ENCODE results near the gene CTSO.

CTSO gene

DNA sequence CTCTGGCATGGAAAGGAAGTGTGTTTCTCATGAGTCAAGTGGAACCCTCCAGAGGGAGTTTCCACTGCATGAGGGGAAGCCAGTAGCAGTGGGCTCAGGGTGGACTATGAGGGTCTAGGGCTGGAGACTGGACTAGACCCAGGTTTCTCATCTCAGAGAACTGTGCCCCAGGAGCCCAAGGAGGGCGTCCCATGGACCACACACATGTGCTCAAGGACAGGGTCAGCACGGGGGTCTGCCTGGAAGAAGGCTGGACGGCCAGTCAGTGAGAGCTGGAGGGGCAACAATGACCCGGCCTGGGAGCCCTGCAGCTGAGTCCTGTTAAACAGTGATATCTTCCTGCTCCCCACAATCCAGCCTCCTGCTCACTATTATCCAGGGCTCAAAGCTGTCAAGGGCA lies 5.8 kb upstream of the CTSO start:
- TF ChIP-seq, protein P1, sequence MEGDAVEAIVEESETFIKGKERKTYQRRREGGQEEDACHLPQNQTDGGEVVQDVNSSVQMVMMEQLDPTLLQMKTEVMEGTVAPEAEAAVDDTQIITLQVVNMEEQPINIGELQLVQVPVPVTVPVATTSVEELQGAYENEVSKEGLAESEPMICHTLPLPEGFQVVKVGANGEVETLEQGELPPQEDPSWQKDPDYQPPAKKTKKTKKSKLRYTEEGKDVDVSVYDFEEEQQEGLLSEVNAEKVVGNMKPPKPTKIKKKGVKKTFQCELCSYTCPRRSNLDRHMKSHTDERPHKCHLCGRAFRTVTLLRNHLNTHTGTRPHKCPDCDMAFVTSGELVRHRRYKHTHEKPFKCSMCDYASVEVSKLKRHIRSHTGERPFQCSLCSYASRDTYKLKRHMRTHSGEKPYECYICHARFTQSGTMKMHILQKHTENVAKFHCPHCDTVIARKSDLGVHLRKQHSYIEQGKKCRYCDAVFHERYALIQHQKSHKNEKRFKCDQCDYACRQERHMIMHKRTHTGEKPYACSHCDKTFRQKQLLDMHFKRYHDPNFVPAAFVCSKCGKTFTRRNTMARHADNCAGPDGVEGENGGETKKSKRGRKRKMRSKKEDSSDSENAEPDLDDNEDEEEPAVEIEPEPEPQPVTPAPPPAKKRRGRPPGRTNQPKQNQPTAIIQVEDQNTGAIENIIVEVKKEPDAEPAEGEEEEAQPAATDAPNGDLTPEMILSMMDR (IDR thresholded peaks at IDR 0.05; ENCODE audit: insufficient read depth, low read depth, low read length, missing control alignments) = no peak

DNA sequence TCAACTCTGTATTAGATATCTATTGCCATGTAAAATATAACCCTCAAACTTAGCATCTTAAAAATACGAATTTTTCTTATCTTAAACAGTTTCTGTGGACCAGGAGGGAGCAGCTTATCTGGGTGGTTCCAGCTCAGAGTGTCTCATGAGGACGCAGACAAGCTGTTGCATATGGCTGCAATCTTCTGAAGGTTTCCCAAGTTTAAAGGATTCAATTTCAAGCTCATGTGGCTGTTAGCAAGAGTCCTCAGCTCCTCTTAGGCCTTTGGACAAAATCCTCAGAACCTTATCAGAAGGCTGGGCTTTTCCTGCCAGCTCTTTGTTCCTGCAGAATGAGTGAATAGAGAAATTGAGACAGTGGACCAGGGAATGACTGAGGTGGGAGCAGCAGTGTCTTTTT lies 2.8 kb upstream of the CTSO start:
- DNase-seq (ENCODE audit: low read depth) = no peak
- TF ChIP-seq, protein P1 (IDR thresholded peaks at IDR 0.05; ENCODE audit: insufficient read depth, low read depth, low read length, missing control alignments) = no peak
- no peak overlapping the region for H3K4me3 ChIP-seq (ENCODE audit: low read depth, low read length)

More for the DNA sequence above, 5.8 kb upstream of the CTSO start:
- no peak for DNase-seq (ENCODE audit: low read depth)
- no peak overlapping the region for H3K4me3 ChIP-seq (ENCODE audit: low read depth, low read length)

DNA sequence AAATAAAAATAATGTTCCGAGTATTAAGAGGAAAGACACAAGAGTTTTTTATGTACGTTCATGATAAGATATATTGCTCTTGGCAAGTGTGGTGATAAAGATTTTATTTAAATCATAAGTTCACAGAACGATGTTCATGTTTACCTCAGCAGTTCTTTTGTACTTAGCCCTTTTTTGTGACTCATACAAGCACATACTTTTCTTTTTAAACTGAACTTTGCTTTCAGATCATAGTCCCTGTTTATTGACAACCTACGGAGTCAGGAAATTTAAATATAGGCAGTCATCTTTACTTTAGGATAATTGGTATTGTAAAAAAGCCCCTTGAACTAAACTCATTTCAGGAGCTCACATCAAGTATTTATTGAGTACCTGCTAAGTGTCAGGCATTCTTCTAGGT lies 1.3 kb upstream of the CTSO start:
- no peak for DNase-seq (ENCODE audit: low read depth)
- H3K4me3 ChIP-seq (ENCODE audit: low read depth, low read length) = no peak overlapping the region
- TF ChIP-seq, protein P1 (IDR thresholded peaks at IDR 0.05; ENCODE audit: insufficient read depth, low read depth, low read length, missing control alignments) = no peak

DNA sequence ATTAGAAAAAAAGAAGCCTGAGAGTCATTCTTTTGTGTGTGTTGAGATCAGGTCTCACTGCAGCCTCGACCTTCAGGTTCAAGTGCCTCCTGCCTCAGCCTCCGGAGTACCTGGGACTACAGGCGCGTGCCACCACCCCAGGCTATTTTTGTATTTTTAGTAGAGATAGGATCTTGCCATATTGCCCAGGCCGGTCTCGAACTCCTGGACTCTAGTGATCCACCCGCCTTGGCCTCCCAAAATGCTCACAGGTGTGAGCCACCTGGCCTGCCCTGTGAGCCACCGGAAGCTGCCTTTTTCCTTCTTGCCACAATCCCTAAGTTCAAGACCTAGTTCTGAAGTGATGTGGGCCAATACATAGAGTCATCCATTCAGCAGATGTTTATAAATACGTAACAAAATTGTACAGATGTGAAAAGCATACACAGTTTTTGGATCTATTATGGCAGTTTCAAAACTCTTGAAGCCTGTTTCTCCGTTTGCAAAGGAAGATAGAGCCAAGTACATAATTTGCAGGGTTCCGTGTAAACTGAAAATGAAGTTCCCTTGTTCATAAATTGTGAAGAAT lies 536 bp upstream of the CTSO start:
- peak overlapping the region; percentile 97 for H3K4me3 ChIP-seq (ENCODE audit: low read depth, low read length)
- DNase-seq (ENCODE audit: low read depth) = no peak
- TF ChIP-seq, protein P1 (IDR thresholded peaks at IDR 0.05; ENCODE audit: insufficient read depth, low read depth, low read length, missing control alignments) = no peak

DNA sequence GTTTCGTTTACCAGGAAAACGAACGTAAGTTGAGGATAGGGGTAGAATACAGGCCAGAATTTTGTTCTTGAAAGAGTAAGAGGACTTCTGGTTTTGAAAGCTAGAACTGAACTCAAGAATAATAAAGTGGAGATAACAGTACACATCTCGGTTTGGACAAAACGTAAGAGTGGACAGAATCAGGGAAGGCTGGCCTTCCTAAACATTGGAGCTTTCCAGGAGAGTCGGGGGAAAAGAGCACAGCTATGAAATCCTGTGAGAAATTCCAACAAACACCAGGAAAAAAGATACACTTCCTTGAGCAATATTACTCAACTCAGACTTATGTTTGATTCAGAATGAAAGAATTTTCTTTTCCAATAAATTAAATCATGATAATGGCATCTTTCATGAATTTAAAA lies 1.2 kb downstream of the CTSO start:
- peak overlapping the region; percentile 97; the same call in 1 of the 2 replicates for H3K4me3 ChIP-seq (ENCODE audit: low read depth, low read length)
- TF ChIP-seq, protein P1 (IDR thresholded peaks at IDR 0.05; ENCODE audit: insufficient read depth, low read depth, low read length, missing control alignments) = no peak
- no peak for DNase-seq (ENCODE audit: low read depth)

DNA sequence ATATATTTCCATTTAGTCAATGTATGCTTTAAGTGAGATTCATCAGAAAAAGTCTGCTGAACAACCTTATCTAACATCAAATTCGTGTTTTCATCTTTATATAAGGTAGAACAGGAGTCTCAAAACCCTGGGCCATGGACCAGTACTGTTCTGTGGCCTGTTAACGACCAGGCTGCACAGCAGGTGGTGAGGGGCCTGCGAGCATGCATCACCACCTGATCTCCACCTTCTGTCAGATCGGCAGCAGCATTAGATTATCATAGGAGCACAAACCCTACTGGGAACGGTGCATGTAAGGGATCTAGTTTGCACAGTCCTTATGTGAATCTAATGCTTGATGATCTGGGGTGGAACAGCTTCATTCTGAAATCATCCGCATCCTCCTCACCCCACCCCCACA lies 3.2 kb downstream of the CTSO start:
- no peak for DNase-seq (ENCODE audit: low read depth)
- TF ChIP-seq, protein P1 (IDR thresholded peaks at IDR 0.05; ENCODE audit: insufficient read depth, low read depth, low read length, missing control alignments) = no peak
- no peak overlapping the region for H3K4me3 ChIP-seq (ENCODE audit: low read depth, low read length)

DNA sequence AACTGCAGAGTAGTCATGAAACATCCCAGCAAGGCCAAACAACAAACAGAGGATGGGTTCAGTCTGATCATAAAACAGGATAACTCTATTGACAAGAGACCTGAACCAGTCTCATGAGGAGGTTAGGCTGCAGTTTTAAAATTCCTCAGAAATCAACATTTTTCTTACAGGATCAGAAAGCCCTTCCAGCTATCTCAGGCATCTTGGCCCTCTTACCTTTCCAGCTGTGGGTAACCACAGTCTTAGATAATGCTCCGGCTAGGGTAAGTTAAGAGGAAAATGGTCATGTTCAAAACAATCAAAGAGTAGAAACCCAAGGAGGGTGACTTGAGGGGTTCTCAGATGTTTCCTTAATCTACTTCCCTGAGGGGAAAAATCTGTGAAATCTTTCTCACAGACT lies 5.1 kb downstream of the CTSO start:
- no peak overlapping the region for H3K4me3 ChIP-seq (ENCODE audit: low read depth, low read length)
- TF ChIP-seq, protein P1 (IDR thresholded peaks at IDR 0.05; ENCODE audit: insufficient read depth, low read depth, low read length, missing control alignments) = no peak
- no peak for DNase-seq (ENCODE audit: low read depth)
